NCI-H446 (cell line): ENCODE results near the gene NRCAM.
"Not testable (repeated sequence)": the region's sequence is repeated elsewhere in the genome, so short reads cannot be mapped to it uniquely, and the experiment has no call there.

Experiments used
- DNase-seq, 2 experiments: peaks; one replicate each; lab custom pipeline; 2025; lab: John Stamatoyannopoulos, UW

NRCAM gene

DNA sequence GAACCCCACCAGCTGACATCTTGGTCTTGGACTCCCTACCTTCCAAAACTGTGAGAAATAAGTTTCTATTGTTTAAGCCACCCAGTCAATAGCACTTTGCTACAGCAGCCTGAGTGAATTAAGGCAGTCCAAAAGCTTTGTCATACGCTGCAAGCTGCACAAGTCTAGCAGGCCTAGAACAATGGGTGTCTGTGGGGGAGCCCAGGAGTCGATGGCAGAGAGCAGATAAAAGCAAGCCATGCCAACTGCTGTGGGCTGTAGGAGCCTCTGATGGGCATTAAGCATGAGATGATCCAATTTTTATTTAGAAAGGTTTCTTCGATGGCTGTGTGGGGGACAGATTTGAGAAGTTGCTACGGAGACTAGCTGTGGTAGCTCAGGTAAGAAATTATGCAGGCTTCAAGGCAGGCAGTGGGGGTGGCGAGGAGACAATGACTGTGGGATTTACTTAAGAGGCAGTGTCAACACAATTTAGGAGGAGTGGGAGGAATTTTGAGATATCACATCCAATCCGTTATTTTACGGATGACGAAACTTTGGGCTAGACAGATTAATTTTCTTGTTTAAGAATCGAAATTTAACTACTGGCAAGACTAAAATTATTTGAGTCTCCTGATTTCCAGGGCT is 110.4 kb downstream of the NRCAM start:
- no peak for DNase-seq

DNA sequence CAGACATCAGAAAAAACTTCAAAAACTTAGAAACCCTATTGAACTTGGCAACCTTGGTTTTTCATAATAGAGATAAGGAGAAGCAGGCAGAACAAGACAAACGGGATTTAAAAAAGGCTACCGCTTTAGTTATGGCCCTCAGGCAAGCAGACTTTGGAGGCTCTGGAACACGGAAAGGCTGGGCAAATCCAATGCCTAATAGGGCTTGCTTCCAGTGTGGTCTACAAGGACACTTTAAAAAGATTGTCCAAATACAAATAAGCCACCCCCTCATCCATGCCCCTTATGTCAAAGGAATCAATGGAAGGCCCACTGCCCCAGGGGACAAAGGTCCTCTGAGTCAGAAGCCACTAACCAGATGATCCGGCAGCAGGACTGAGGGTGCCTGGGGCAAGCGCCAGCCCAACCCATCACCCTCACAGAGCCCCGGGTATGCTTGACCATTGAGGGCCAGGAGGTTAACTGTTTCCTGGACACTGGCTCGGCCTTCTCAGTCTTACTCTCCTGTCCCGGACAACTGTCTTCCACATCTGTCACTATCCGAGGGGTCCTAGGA is 115.3 kb downstream of the NRCAM start:
- no peak for DNase-seq

- not testable (repeated sequence) for DNase-seq
These were observed 115.8 kb downstream of the NRCAM start for GRCh38 chr7:108340406-108340805.

GRCh38 chr7:108335269-108335918 is 120.8 kb downstream of the NRCAM start:
- DNase-seq: peak in 1 of 2 experiments; percentile 33

DNA sequence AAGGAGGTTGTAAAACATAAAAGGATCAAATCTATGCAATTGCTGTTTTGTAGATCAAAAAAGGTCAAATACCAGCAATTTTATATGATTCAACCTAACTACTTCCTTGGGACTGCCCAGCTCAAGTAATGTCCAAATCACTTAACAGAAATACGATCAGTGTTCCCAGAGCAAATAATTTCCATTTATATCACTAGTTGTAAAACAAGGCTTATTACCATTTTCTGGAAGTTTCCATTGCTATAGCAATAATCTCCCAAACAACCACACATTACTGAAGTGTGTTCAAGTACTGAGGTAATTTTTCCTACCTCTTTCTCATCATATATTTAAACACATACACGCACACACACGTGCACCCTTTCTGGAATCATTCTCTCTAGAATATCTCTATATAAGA is 123.3 kb downstream of the NRCAM start:
- no peak for DNase-seq

DNA sequence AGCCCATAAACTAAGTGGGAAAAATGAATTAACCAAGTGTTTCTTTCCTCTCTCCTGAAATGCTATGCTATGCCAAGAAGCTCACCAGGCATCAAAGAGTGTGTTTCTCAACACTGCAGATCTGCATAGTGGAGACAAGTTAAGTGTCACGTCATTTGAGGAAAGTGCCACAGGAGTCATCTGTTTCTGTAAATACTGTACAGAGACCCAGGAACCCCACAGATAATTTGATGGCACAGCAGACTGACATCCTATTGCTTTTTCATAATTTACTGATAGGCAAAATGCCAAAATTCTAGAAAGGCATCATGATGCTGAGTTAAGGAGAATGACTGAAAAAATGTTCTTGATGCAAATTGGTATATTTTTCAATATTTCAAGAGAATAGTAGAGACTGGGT is 124.3 kb downstream of the NRCAM start:
- DNase-seq: no peak

DNA sequence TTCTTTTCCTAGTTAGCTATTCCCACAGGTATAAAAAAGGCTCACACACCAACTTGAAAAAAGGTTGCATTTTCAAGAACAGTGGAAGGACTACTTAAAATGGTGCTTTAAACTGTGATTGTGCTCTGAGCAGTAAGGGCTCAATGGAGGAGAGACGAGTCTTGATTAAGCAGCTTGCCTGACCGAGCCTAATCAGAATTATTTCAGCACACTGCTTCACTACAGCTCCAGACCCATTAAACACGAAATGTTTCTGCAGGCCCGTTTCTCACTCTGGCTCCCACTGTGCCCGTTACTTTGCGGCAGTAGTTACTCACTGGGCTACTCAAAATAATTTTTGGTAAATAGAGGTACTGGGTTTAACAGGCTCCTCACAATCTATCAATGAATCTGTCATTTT is 126.0 kb downstream of the NRCAM start:
- DNase-seq: no peak

DNA sequence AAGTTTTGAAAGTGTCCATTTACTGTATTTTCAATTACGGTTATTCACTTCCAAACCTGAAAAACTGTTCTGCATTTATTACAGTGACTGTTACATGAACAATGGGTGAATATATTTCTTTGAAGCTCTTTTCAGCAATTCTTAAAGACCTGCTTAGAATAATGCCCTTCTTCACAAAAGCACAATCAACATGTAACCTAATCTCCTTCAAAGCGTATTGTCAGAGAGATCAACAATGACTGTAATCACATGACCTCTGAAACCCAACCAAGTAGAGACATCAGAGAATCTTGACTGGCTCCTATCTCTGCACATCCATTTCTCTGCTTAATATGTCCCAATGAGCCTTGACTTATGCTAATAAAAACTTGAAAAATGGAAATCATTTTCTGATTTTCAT is 126.7 kb downstream of the NRCAM start:
- DNase-seq: no peak

DNA sequence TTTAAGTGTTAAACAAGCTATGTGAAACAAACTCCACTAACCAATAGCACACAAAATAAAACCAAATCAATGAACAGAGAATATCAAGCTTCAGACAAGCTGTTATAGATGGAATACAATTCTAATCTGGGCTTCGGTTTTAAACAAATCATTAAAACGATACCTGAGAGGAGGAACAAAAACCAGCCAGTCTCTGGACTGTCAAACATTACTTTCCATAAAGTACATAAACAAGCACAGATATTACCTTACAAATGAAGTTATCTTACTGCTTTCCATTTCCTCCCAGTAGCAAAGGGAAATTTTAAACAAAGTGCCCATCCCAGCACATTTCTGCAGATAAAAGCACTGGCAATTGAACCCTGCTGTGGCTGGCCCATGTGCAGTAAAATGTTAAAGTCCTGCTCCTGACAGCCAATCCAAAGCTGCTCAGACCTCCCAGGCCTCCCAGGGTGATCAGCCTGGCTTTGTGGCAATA is 128.0 kb downstream of the NRCAM start:
- DNase-seq: no peak

DNA sequence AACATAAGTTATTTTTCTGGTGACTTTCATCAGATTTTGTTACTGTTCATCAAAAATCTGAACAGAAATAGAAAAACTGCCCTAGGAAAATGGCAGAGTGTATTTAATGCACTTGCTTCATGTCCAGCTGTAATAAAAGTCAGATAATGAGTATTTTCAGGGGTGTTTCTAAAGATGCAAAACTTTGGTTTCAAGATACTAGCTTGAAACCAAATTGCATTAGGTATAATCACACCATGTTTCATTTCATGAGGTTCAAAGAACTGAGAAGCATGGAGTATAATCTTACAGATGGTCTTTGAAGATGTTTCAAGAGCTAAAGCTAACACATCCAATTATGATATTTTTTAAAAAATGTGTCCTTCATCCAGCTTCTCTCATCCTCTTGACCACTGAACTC is 128.9 kb downstream of the NRCAM start:
- no peak for DNase-seq

- no peak for DNase-seq
These were observed 129.3 kb downstream of the NRCAM start for GRCh38 chr7:108326938-108327337.

DNA sequence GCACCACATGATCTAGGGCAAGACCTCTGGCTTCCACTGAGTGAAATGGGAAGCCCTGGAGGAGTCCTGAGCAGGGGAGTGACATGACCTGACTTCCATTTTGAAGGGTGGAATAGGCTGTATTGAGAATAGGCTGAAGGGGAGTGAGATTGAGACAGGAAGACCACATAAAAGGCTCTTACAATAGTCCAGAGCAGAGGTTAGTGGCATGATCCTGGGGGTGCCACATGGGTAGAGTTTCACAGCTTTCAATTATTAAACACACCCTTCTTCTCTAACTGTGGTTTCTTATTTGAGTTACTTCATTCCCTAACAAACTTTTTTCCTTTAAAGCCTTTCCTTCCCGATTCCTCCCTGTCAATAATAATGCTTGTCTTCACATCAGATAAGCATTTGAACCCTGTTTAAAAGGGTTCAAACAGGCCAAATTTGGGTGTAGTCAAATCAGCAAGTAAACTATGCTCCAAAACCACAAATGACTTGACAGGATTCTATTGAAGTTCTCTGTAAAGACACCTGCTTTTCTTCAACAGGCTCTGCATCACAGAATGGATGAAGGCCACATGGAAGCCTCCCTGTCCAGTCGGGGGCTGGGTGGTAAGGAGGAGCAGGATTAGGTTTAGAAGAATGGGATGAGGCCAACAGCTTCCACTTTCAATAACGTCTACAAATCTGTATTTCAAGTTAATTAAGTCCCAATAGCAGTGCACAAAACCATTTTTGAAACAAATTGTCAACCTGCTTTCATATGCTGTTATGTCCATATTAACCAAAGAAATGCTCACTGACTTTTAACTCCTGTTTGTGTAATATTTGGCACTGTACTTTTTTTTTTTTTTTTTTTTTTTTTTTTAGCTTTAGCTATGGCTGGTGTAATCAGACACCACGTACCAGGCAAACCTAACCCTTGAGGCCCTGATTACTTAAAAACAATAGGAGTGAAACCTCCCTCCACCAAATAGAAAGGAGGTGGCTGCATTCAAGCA is 131.9 kb downstream of the NRCAM start:
- no peak for DNase-seq

DNA sequence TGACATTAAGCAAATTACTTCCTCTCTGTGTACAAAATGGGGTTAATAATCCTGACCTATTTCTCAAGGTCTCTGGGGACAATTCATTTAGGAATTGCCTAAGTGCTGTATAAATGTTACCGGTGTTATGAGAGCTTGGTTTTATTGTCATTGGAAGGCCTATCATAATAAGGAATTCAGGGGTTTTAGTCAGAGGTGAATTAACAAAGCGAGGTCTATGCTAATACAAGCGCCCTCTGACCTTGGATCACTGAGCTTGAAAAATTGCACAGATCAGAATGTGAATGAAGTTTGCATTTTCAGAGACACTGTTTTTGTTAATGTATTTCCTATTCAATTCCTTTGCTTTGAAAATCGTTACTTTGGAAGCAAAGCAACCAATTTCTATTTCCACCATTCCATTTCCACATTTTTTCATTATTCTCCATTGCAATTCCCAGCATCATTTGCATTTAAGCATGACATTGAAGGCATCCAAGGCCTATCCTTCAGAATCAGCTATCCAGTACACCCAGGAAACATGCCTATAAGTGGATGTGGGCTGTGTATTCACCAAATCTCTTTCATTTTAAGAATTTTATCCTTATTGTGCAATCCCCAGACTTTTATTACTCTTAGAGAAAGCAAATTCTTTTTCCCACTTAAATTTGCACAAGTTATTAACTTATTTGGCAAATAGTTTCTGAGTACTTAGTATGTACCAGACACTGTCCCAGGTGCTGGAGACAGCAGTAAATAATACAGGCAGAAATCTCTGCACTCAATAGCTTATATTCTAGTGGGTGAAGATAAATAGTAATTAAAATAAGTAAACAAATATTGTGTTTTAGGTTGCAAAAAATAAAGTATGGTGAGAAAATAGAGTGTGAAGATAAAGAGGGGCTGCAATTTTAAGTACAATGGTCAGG is 133.1 kb downstream of the NRCAM start:
- no peak for DNase-seq

- DNase-seq: no peak
These were observed 134.2 kb downstream of the NRCAM start for GRCh38 chr7:108322046-108322445.

DNA sequence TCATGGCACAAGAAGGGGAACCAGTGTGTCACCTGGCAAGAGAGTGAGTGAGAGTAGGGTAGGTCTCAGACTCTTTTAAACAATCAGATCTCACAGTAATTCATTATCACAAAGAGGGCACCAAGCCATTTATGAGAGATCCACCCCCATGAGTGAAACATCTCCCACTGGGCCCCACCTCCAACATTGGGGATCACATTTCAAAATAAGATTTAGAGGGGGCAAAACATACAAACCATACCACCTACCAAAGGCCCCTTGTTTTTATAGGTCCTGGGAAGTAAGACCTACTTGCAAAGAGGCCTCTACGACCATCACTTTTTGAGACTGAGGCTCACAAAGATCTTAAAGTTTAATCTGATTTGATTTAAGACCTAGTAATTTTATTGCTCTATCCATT is 134.9 kb downstream of the NRCAM start:
- no peak for DNase-seq

- DNase-seq: no peak
These were observed 139.5 kb downstream of the NRCAM start for GRCh38 chr7:108316708-108317107.

- no peak for DNase-seq
These were observed 141.7 kb downstream of the NRCAM start for GRCh38 chr7:108314551-108314950.

GRCh38 chr7:108314049-108314448 is 142.2 kb downstream of the NRCAM start:
- no peak for DNase-seq

DNA sequence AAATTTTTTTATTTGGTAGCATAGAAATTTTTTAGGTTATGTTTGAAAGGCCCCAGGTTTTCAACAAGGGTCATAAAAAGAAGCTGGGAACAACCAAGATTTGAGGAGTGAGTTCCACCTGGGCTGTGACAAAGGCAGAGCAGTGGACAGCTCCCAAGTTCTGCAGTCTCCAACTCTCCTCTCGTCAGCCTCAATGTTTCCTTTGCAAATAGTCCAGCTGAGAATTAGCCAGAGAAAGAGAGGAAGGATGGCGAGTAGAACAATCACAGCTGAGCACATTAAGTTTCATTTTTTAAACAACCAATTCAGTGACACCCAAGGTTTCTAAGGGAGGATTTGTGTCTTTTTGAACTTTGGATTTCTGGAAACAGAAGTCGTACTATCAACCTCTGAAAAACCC is 143.2 kb downstream of the NRCAM start:
- DNase-seq: no peak

GRCh38 chr7:108311446-108312168 is 144.6 kb downstream of the NRCAM start:
- DNase-seq: no peak

DNA sequence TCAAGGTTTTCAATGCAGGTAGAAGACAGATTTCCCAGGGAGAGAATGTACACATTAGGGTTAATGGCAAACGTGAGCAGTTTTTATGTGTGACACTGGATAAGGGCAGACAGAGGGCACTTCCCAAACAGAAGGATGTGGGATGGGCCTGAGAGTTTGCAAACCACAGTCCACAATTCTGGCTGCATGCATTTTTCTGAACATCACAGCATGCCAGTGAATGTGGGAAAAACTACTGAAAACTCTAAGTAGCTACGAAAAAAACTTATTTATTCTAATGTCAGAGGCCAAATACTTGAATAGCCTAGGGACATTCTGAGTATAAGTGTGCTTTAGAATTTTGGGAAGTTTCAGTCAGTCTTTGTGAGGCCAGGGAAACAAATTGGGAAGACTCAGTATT is 145.9 kb downstream of the NRCAM start:
- DNase-seq: no peak
